Measurements from ENCODE around the gene ALDOB. TPM values are rescaled to one million over a fixed set of nuclear protein-coding genes. Genes with fewer than 3 reads are reported as not detected.

The ALDOB gene
- total and polyA plus RNA-seq, 2 donors (not counting 3 experiments of a cell fraction or from before 2014, with no cell fraction given): not detected

- no peak overlapping the region for H2AFZ ChIP-seq (ENCODE audit: low read depth, low read length)
- intact Hi-C loops (cut with micrococcal nuclease) (no loop called here), dilution Hi-C loops (cut with MboI; ENCODE audit: extremely low pct_ligation_motif_present, low sequenced_read_pairs) (no loop called here)
- no TSS peak for BruUV-seq (replicated peaks)
- H3K27me3 ChIP-seq (ENCODE audit: control insufficient read depth in 2 of 2, insufficient read depth in 2 of 2, low read length in 2 of 2): no peaks in the 10 kb centered on the region
- ChIA-PET CTCF (interaction anchor here (1.1 kb wide), 1 partner anchor 52 kb away, joined by 5 read pairs; no protein-coding TSS in a partner anchor), POLR2A (no interaction called here)
- H3K4me2 ChIP-seq (ENCODE audit: insufficient read depth, low read length): no peak overlapping the region
- no peaks in the 10 kb centered on the region for H3K9me3 ChIP-seq (replicated peaks; ENCODE audit: control insufficient read depth, insufficient read depth, low read length)
- FAIRE-seq (no peak), DNase-seq (ENCODE audit: low read depth, low spot score) (no peak)
- no peaks in the 10 kb centered on the region for H3K36me3 ChIP-seq (ENCODE audit: control insufficient read depth in 2 of 2, extremely low read depth in 1 of 2, insufficient read depth in 2 of 2, low read length in 2 of 2)
- H3K27ac ChIP-seq (ENCODE audit: insufficient read depth, low read depth, low read length): no peak overlapping the region
- no peaks in the 10 kb centered on the region for H3K4me1 ChIP-seq (ENCODE audit: control insufficient read depth, extremely low read depth, insufficient read depth, low read length)
- H3K4me3 ChIP-seq (replicated peaks in 1 of 3; ENCODE audit: insufficient read depth in 1 of 3, low read depth in 1 of 3, low read length in 3 of 3): no peak overlapping the region
- H3K79me2 ChIP-seq (ENCODE audit: control insufficient read depth, insufficient read depth, low read length): no peaks in the 10 kb centered on the region
- H4K20me1 ChIP-seq (replicated peaks; ENCODE audit: control insufficient read depth, extremely low read depth, insufficient read depth, low read length): no peaks in the 10 kb centered on the region
- H3K9me1 ChIP-seq (replicated peaks; ENCODE audit: control insufficient read depth, extremely low read depth, insufficient read depth, low read length): no peaks in the 10 kb centered on the region
- H3K9ac ChIP-seq (replicated peaks; ENCODE audit: extremely low read depth, insufficient read depth, low read length): no peak overlapping the region
- no peak for TF ChIP-seq JUN (IDR thresholded peaks at IDR 0.05; ENCODE audit: borderline replicate concordance, insufficient read depth, insufficient read length, low read depth)
- TF ChIP-seq MYC (IDR thresholded peaks at IDR 0.05; ENCODE audit: low read depth, low read length): no peak
Observed at GRCh38 chr9:101478444-101478843, 42.9 kb upstream of the ALDOB start.

DNA sequence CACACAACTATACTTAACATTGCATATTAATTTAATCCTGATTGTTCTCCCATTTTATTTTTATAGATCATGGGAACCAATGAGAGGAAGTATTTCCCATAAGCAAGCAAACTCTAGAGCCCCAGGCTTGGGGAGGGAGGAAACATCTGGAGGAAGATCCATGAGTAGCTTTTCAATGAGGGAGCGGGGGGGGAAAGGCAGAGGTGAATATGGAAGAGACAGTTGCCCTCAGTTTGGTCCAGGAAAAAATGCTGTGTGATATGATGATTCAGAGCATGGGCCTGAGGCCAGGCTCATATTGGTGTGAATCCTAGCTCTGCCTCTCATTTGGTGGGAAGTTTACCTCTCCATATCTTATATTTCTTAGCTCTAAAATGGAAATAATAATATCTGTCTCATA is 42.2 kb upstream of the ALDOB start:
- dilution Hi-C loops (cut with MboI; ENCODE audit: extremely low pct_ligation_motif_present, low sequenced_read_pairs): no loop called here
- ChIA-PET POLR2A (no interaction called here), CTCF (interaction anchor here (1.1 to 1.3 kb wide), 2 partner anchors 52 to 59 kb away, joined by 3 to 5 read pairs; no protein-coding TSS in a partner anchor)
- H3K4me3 ChIP-seq (replicated peaks in 1 of 3; ENCODE audit: insufficient read depth in 1 of 3, low read depth in 1 of 3, low read length in 3 of 3): no peak overlapping the region
- no peak for FAIRE-seq
- H3K9ac ChIP-seq (replicated peaks; ENCODE audit: extremely low read depth, insufficient read depth, low read length): no peak overlapping the region
- DNase-seq (ENCODE audit: low read depth, low spot score): peak; percentile 58
- H2AFZ ChIP-seq (ENCODE audit: low read depth, low read length): no peak overlapping the region
- intact Hi-C loops (cut with micrococcal nuclease): no loop called here
- no peaks in the 10 kb centered on the region for H4K20me1 ChIP-seq (replicated peaks; ENCODE audit: control insufficient read depth, extremely low read depth, insufficient read depth, low read length)
- H3K79me2 ChIP-seq (ENCODE audit: control insufficient read depth, insufficient read depth, low read length): no peaks in the 10 kb centered on the region
- H3K36me3 ChIP-seq (ENCODE audit: control insufficient read depth in 2 of 2, extremely low read depth in 1 of 2, insufficient read depth in 2 of 2, low read length in 2 of 2): no peaks in the 10 kb centered on the region
- H3K9me3 ChIP-seq (replicated peaks; ENCODE audit: control insufficient read depth, insufficient read depth, low read length): no peaks in the 10 kb centered on the region
- no peaks in the 10 kb centered on the region for H3K9me1 ChIP-seq (replicated peaks; ENCODE audit: control insufficient read depth, extremely low read depth, insufficient read depth, low read length)
- H3K4me1 ChIP-seq (ENCODE audit: control insufficient read depth, extremely low read depth, insufficient read depth, low read length): no peaks in the 10 kb centered on the region
- H3K27me3 ChIP-seq (ENCODE audit: control insufficient read depth in 2 of 2, insufficient read depth in 2 of 2, low read length in 2 of 2): no peaks in the 10 kb centered on the region
- no peak for TF ChIP-seq EZH2 (IDR thresholded peaks at IDR 0.05; ENCODE audit: borderline replicate concordance, low read depth, low read length, severe bottlenecking)
- no peak for TF ChIP-seq FOS (IDR thresholded peaks at IDR 0.05; ENCODE audit: borderline replicate concordance, insufficient read depth, low read length)
- TF ChIP-seq, protein P1, sequence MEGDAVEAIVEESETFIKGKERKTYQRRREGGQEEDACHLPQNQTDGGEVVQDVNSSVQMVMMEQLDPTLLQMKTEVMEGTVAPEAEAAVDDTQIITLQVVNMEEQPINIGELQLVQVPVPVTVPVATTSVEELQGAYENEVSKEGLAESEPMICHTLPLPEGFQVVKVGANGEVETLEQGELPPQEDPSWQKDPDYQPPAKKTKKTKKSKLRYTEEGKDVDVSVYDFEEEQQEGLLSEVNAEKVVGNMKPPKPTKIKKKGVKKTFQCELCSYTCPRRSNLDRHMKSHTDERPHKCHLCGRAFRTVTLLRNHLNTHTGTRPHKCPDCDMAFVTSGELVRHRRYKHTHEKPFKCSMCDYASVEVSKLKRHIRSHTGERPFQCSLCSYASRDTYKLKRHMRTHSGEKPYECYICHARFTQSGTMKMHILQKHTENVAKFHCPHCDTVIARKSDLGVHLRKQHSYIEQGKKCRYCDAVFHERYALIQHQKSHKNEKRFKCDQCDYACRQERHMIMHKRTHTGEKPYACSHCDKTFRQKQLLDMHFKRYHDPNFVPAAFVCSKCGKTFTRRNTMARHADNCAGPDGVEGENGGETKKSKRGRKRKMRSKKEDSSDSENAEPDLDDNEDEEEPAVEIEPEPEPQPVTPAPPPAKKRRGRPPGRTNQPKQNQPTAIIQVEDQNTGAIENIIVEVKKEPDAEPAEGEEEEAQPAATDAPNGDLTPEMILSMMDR (IDR thresholded peaks at IDR 0.05; ENCODE audit: extremely low read depth in 1 of 2, insufficient read depth in 1 of 2, low read depth in 1 of 2, low read length in 2 of 2): no peak
- no peak for TF ChIP-seq MYC (IDR thresholded peaks at IDR 0.05; ENCODE audit: low read depth, low read length)
- no peak for TF ChIP-seq POLR2AphosphoS5 (IDR thresholded peaks at IDR 0.05; ENCODE audit: insufficient read depth, low read depth, low read length)
- TF ChIP-seq, protein P2, sequence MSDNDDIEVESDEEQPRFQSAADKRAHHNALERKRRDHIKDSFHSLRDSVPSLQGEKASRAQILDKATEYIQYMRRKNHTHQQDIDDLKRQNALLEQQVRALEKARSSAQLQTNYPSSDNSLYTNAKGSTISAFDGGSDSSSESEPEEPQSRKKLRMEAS (IDR thresholded peaks at IDR 0.05; ENCODE audit: insufficient read depth, insufficient read length): no peak
- TF ChIP-seq JUN (IDR thresholded peaks at IDR 0.05; ENCODE audit: borderline replicate concordance, insufficient read depth, insufficient read length, low read depth): no peak
- TF ChIP-seq POLR2A (IDR thresholded peaks at IDR 0.05; ENCODE audit: low read depth, low read length): no peak
- BruUV-seq (replicated peaks): no TSS peak
- no peak overlapping the region for H3K4me2 ChIP-seq (ENCODE audit: insufficient read depth, low read length)
- no peak overlapping the region for H3K27ac ChIP-seq (ENCODE audit: insufficient read depth, low read depth, low read length)
